Measurements from ENCODE around the gene PCP2.
A peak's percentile ranks its signal among the peaks of the same experiment; 100 is the strongest.

Gene PCP2

GRCh38 chr19:7598180-7598579 lies 35.3 kb downstream of the PCP2 start:
- H3K4me3 ChIP-seq (ENCODE audit: low read depth in 1 of 2, low read length in 2 of 2): no peak overlapping the region
- H3K27me3 ChIP-seq (ENCODE audit: low read depth, low read length): peaks cover 23% of the 10 kb centered on the region
- no peaks in the 10 kb centered on the region for H3K36me3 ChIP-seq (ENCODE audit: control insufficient read depth in 1 of 2, insufficient read depth in 2 of 2, low read length in 2 of 2)
- H3K27ac ChIP-seq (ENCODE audit: low read length): no peak overlapping the region
- peaks cover 0 to 11% of the 10 kb centered on the region in 2 donors for H3K4me1 ChIP-seq (ENCODE audit: control insufficient read depth in 1 of 2, insufficient read depth in 2 of 2, low read length in 2 of 2)
- no peaks in the 10 kb centered on the region for H3K9me3 ChIP-seq (ENCODE audit: control insufficient read depth in 1 of 2, low read length in 2 of 2)

- Histone ChIP-seq H3K4me1 (ENCODE audit: control insufficient read depth in 1 of 2, insufficient read depth in 2 of 2, low read length in 2 of 2) (peaks cover 0 to 11% of the 10 kb centered on the region in 2 donors), H3K36me3 (ENCODE audit: control insufficient read depth in 1 of 2, insufficient read depth in 2 of 2, low read length in 2 of 2) (no peaks in the 10 kb centered on the region)
These were observed 35.8 kb downstream of the PCP2 start for GRCh38 chr19:7597689-7598088.

GRCh38 chr19:7596211-7596937 lies 37.1 kb downstream of the PCP2 start:
- Histone ChIP-seq H3K4me1 (ENCODE audit: control insufficient read depth in 1 of 2, insufficient read depth in 2 of 2, low read length in 2 of 2) (peaks cover 0 to 11% of the 10 kb centered on the region in 2 donors), H3K9me3 (ENCODE audit: control insufficient read depth in 1 of 2, low read length in 2 of 2) (no peaks in the 10 kb centered on the region), H3K4me3 (ENCODE audit: low read depth in 1 of 2, low read length in 2 of 2) (peak overlapping the region in 1 of 2 donors; percentile 33), H3K27me3 (ENCODE audit: low read depth, low read length) (peaks cover 23% of the 10 kb centered on the region), H3K36me3 (ENCODE audit: control insufficient read depth in 1 of 2, insufficient read depth in 2 of 2, low read length in 2 of 2) (no peaks in the 10 kb centered on the region), H3K27ac (ENCODE audit: low read length) (no peak overlapping the region)

More at GRCh38 chr19:7597689-7598088, 35.8 kb downstream of the PCP2 start:
- Histone ChIP-seq H3K9me3 (ENCODE audit: control insufficient read depth in 1 of 2, low read length in 2 of 2) (no peaks in the 10 kb centered on the region), H3K4me3 (ENCODE audit: low read depth in 1 of 2, low read length in 2 of 2) (no peak overlapping the region), H3K27ac (ENCODE audit: low read length) (no peak overlapping the region), H3K27me3 (ENCODE audit: low read depth, low read length) (peaks cover 23% of the 10 kb centered on the region)

- no peak within 1 kb of the TSS for H3K27ac ChIP-seq (ENCODE audit: low read length)
- H3K4me1 ChIP-seq (ENCODE audit: control insufficient read depth in 1 of 2, insufficient read depth in 2 of 2, low read length in 2 of 2): peaks cover 0 to 11% of the 10 kb centered on the region in 2 donors
- peak within 1 kb of the TSS; percentile 33 to 37 for H3K4me3 ChIP-seq (ENCODE audit: low read depth in 1 of 2, low read length in 2 of 2)
- peaks cover 23% of the 10 kb centered on the region for H3K27me3 ChIP-seq (ENCODE audit: low read depth, low read length)
- no peaks in the 10 kb centered on the region for H3K9me3 ChIP-seq (ENCODE audit: control insufficient read depth in 1 of 2, low read length in 2 of 2)
- H3K36me3 ChIP-seq (ENCODE audit: control insufficient read depth in 1 of 2, insufficient read depth in 2 of 2, low read length in 2 of 2): no peaks in the 10 kb centered on the region
These were observed 37.9 kb downstream of the PCP2 start, which contains the start of gene CAMSAP3 for GRCh38 chr19:7595466-7596133. Gene CAMSAP3, plus strand, starts transcription at chr19:7595863. Its CDS starts 140 bp downstream, at chr19:7596003.

- H3K4me3 ChIP-seq (ENCODE audit: low read depth in 1 of 2, low read length in 2 of 2): no peak overlapping the region
- H3K27ac ChIP-seq (ENCODE audit: low read length): no peak overlapping the region
- H3K4me1 ChIP-seq (ENCODE audit: control insufficient read depth in 1 of 2, insufficient read depth in 2 of 2, low read length in 2 of 2): peaks cover 0 to under 1% of the 10 kb centered on the region in 2 donors
- no peaks in the 10 kb centered on the region for H3K9me3 ChIP-seq (ENCODE audit: control insufficient read depth in 1 of 2, low read length in 2 of 2)
- H3K27me3 ChIP-seq (ENCODE audit: low read depth, low read length): peaks cover 3% of the 10 kb centered on the region
- no peaks in the 10 kb centered on the region for H3K36me3 ChIP-seq (ENCODE audit: control insufficient read depth in 1 of 2, insufficient read depth in 2 of 2, low read length in 2 of 2)
These were observed 43.3 kb downstream of the PCP2 start for GRCh38 chr19:7590256-7590655.

GRCh38 chr19:7589822-7590221 lies 43.7 kb downstream of the PCP2 start:
- no peak overlapping the region for H3K27ac ChIP-seq (ENCODE audit: low read length)
- no peak overlapping the region for H3K4me3 ChIP-seq (ENCODE audit: low read depth in 1 of 2, low read length in 2 of 2)
- H3K36me3 ChIP-seq (ENCODE audit: control insufficient read depth in 1 of 2, insufficient read depth in 2 of 2, low read length in 2 of 2): no peaks in the 10 kb centered on the region
- no peaks in the 10 kb centered on the region for H3K9me3 ChIP-seq (ENCODE audit: control insufficient read depth in 1 of 2, low read length in 2 of 2)
- no peaks in the 10 kb centered on the region for H3K27me3 ChIP-seq (ENCODE audit: low read depth, low read length)
- no peaks in the 10 kb centered on the region for H3K4me1 ChIP-seq (ENCODE audit: control insufficient read depth in 1 of 2, insufficient read depth in 2 of 2, low read length in 2 of 2)

GRCh38 chr19:7582446-7582845 lies 51.1 kb downstream of the PCP2 start:
- Histone ChIP-seq H3K4me1 (ENCODE audit: control insufficient read depth in 1 of 2, insufficient read depth in 2 of 2, low read length in 2 of 2) (no peaks in the 10 kb centered on the region), H3K9me3 (ENCODE audit: control insufficient read depth in 1 of 2, low read length in 2 of 2) (no peaks in the 10 kb centered on the region), H3K36me3 (ENCODE audit: control insufficient read depth in 1 of 2, insufficient read depth in 2 of 2, low read length in 2 of 2) (no peaks in the 10 kb centered on the region), H3K27me3 (ENCODE audit: low read depth, low read length) (no peaks in the 10 kb centered on the region), H3K27ac (ENCODE audit: low read length) (no peak overlapping the region), H3K4me3 (ENCODE audit: low read depth in 1 of 2, low read length in 2 of 2) (no peak overlapping the region)
